Left ventricle myocardium superior (tissue), 1 donor: ENCODE data around the gene FARS2. TPM values are rescaled to one million over a fixed set of nuclear protein-coding genes. Genes with fewer than 3 reads are reported as not detected.

Experiments used
- ATAC-seq: fragments of 200-7000 bp; cut with Tn5 transposase; one replicate; pipeline ENCODE4 v1.9.1; 2020; ENCODE audit warnings: mild to moderate bottlenecking, moderate library complexity
- DNase-seq: peaks from one replicate; pipeline ENCODE4 v3.0.0-alpha.2; 2020
- intact Hi-C: fragments of 100-400 bp; cut with micrococcal nuclease; formaldehyde crosslinking; loops from one replicate; pipeline ENCODE4 v1.11.0; 2022
- long read RNA-seq: library from polyadenylated mRNA; unstranded; transcript quantifications from one replicate; pipeline ENCODE4 v2.0.0, GENCODE V29; 2021
- total RNA-seq: library from RNA; stranded (reverse); fragmentation: NEBNext Ultra II Directional; extraction: Animal tissue kit (Norgen Biotek cat#: 25700); gene quantifications from one replicate; pipeline ENCODE4 v1.2.1, GENCODE V29; 2021
- donor health status: DM: no; HTN: yes; CAD: no; lungs with severe emphysema.

The FARS2 gene
- 19.4 TPM for total RNA-seq
- long read RNA-seq, transcript FARS2-201 (7 exons, 1,663 nt) = major isoform, 61 of 74 reads
- long read RNA-seq, partial matches to known transcripts = 2 of 74 reads
- long read RNA-seq, other reads (novel, unspliced or antisense) = 9 of 74 reads

DNA sequence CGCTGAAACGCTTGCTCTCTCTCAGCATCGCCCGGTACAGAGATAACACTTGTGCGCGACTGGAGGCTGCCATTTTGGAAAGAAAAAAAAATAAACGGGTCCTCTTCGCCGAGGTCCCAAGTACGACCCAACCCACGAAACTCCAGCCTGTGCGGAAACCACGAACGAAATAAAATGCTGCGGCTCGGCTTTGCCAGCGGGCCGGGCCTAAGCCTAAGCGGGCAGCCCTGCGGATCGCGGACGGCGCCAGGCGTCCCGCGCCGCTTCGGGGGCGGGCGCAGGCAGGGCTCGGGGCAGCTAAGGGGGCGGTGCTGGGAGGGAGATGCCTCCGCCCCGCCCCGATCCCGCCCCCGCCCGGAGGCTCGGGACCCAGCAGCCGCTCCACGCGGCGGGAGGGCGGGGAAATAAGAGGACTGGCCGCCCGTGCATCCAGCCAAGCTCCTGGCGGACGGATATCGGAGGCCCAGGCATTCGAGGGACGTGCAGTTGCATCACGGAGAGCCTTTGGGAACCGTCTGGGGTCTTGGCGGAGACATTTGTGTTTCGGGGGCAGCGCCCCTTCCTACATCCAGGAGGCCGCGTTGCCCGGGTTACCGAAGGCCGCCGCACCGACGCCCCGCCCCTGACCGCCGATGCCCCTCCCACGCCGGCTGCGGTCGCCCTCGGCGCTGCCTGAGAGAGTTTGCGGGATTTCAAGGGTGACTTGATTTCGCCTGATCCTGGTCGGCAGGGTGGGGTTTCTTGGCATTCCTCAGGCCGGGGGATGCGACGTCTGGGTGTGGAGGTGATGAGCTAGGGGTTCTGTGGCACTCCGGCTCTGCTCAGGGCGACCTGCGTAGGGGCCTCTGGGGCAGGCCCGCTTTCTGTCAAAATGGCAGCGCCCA lies at the start of gene FARS2, which contains the start of gene LYRM4:
Gene FARS2 (plus strand): TSS at position 853 of the 884 bp plus-strand sequence.
Gene LYRM4 (minus strand): TSS at position 290 of the 884 bp plus-strand sequence. CDS start 217 bp downstream, at position 73.
- intact Hi-C loops = no loop called here
- ATAC-seq (peak; percentile 99), DNase-seq (peak; percentile 95)

GRCh38 chr6:5213836-5214235 lies 47.5 kb upstream of the FARS2 start:
- DNase-seq (peak; percentile 54), ATAC-seq (peak; percentile 90)
- intact Hi-C loops = loop anchor here (10.0 kb wide), 1 partner anchor 191 kb away; no protein-coding TSS in a partner anchor

GRCh38 chr6:5214570-5215052 lies 46.7 kb upstream of the FARS2 start:
- DNase-seq (peak; percentile 76), ATAC-seq (peak; percentile 92)
- intact Hi-C loops = loop anchor here (10.0 kb wide), 1 partner anchor 190 kb away; no protein-coding TSS in a partner anchor

GRCh38 chr6:5215159-5215558 lies 46.2 kb upstream of the FARS2 start:
- intact Hi-C loops = loop anchor here (10.0 kb wide), 1 partner anchor 190 kb away; no protein-coding TSS in a partner anchor
- ATAC-seq (no peak), DNase-seq (no peak)

DNA sequence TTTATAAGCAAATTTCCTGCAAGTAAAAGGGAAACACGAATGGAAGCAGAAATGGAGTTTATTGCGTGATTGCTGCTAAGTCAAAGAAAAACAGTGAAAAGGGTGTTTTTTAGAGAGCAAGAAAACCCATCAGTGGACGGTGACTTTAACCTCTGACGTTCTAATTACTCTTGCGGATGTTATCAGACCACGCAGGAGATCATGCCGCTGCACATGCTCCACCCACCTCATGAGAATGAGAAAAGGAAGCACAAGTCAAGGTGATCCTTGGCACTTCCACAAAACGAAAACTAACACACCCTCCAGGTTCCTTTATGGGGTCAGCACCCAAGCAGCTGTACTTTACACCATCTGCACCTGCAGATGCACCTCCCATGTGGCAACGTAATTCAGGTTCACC lies 45.5 kb upstream of the FARS2 start:
- ATAC-seq (no peak), DNase-seq (no peak)
- intact Hi-C loops = loop anchor here (10.0 kb wide), 1 partner anchor 189 kb away; no protein-coding TSS in a partner anchor

- ATAC-seq = no peak
- intact Hi-C loops = loop anchor here (10.0 kb wide), 1 partner anchor 187 kb away; no protein-coding TSS in a partner anchor
Measured at GRCh38 chr6:5217356-5217755, 44.0 kb upstream of the FARS2 start.

DNA sequence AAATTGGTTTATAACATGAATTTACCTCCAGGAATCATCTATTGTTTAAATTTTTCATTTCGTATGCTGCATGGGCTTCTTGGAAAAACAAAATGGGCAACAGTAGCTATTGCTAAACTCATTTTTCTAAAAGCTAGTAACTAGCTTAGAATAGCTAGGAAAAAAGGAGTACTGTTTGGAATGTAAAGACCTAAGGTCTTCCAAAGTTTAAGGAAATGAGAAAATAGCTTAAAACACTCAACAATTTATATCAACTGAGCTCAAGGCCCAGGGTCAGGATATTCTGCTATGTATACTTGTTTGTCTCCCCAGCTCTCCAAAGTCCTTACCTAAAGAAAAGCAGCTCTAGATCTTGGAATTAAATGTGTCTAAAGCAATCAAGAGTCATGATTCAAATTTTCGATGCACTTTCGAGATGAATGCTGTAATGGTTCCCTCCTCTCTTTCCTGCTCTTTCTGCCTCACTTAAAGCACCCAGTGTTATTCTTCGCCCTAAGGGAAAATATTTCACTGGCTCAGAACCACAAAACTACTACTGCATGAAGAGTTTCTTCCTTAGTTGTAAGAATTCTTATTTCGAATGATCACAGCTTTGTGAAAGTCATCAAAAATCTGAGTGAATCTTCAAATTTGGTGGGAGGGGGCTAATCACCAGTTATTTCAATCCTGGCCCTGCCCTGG lies 42.2 kb upstream of the FARS2 start:
- ATAC-seq = no peak
- intact Hi-C loops = loop anchor here (10.0 kb wide), 1 partner anchor 186 kb away; no protein-coding TSS in a partner anchor
- no peak for DNase-seq

More at GRCh38 chr6:5217356-5217755, 44.0 kb upstream of the FARS2 start:
- DNase-seq = no peak

- no peak for DNase-seq
- intact Hi-C loops = no loop called here
- no peak for ATAC-seq
Measured at GRCh38 chr6:5220443-5220842, 40.9 kb upstream of the FARS2 start.

DNA sequence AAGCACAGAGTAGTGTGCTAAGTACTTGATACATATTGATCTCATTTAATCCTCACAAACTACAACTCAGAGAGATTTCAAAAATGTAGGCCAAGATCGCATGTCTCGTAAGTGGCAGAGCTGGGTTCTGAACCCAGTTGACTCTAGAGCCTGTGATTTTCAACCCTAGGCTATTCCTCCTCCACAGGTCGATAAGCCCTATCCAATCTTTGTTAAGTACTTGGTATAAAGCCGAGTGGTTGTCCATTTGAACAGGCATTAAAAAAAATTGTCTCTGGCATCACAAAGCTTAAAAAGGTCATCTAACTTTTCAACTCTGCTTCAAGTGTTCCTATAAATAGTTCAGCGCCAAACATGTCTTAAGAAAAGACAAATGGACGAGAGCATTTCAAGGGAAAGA lies 38.0 kb upstream of the FARS2 start:
- intact Hi-C loops = no loop called here
- ATAC-seq (peak; percentile 73), DNase-seq (no peak)

DNA sequence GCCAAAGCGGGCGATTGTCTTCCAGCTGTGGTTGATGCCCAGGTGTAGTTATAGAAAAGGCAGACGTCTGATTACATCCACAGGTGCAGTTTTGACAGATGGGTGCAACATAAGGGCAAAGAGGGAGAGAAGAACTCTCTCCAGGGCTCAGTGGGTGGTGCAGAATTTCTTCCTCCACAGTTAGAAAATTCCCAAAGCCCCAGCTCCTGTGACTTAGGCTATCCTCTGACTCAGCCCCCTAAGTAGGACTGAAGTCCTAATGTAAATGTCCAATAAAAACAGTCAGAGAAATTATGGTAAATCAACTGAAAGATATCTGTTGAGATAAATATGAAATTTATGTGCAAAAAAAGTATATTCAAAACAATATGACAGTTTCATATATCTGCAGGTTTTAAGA lies 32.0 kb upstream of the FARS2 start:
- ATAC-seq (no peak), DNase-seq (no peak)
- intact Hi-C loops = no loop called here

DNA sequence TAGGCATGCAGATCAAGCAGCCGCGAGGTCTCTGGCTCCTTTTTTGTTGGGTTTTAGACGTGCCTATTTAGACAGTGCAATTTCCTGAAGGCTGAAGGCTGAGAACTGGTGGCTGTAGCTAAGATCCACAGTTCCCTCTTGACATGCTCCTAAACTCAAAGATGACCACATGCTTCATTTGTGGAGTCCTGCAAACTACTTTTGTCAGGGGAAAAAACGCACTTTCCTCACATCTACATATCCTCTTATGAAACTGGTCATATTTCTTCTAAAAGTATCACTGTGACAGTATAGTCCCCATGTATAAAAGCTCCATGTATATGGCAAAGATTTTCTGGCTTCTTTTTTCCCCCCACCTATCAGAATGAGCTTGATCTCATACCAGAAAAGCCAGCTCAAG lies 31.2 kb upstream of the FARS2 start:
- no peak for ATAC-seq
- intact Hi-C loops = no loop called here

DNA sequence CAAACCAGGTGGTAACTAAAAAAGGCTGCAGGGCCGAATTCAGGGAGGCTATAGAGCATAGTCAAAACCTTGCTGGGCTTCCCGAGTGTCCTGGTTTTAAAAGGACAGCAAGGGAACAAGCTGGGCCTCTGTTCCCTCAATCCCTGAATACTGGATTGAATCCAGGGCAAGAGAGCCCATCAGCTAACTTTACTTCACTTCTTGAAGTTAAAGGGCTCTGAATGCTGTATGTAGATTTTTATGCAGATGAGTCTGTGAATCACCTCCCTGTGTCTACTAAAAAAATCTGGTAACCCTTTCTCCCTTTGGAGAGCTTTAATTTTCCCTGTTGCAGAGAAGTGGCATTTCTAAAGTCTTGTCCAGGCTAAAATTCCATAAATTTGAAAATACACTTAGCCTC lies 30.0 kb upstream of the FARS2 start:
- no peak for DNase-seq
- intact Hi-C loops = no loop called here
- ATAC-seq = peak; percentile 26

More for the DNA sequence above, 31.2 kb upstream of the FARS2 start:
- no peak for DNase-seq

DNA sequence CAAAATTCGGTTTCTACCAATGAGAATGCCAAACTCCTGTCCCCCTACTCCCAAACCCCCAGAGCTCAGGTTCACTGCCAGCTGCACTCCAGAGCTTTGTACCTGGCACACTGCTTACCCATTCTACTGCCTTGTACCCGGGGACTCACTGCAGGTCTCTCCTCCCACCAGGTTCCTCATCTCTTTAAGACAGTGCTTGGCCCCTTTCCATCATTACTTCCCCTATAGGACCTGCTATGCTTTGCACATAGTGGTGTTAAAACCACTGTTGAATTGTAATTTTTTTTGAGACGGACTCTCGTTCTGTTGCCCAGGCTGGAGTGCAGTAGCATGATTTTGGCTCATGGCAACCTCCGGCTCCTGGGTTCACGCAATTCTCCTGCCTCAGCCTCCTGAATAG lies 26.4 kb upstream of the FARS2 start:
- DNase-seq (no peak), ATAC-seq (no peak)
- intact Hi-C loops = no loop called here

DNA sequence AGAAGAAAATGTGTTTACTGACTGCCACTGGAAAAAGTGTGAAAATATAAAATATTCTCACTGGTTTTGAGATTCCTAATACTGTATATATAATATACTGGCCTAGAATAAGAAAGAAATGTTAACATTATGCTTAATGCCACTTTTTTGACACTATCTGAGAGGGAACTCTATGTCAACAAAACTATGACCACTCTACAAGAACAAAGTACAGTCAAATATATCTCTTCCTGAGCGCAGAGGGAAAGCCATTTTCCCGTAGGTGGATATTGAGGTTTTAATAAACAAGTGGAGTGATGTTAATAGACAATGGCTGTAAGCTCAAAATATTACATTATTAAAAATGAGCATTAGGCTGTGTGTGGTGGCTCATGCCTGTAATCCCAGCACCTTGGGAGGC lies 25.5 kb upstream of the FARS2 start:
- intact Hi-C loops = no loop called here
- DNase-seq (no peak), ATAC-seq (no peak)

DNA sequence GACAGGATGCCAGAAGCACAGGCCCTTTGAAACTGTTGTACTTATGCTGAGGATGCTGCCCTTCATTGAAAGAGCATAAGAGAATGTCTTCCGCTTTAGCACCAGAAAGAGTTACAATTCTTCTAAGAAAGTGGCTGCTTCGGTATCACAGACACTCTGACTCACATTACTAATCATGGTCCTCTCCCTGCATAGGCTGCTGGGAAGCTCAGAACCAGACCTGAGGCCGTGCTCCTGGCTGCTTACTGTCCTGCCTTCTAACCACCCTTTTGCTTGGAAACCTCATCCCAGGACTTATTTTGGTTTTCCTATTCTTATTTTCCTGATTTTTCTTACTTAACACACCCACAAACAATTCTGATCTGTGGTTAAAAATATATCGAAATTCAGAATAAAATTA lies 23.5 kb upstream of the FARS2 start:
- no peak for ATAC-seq
- DNase-seq = no peak
- intact Hi-C loops = no loop called here

DNA sequence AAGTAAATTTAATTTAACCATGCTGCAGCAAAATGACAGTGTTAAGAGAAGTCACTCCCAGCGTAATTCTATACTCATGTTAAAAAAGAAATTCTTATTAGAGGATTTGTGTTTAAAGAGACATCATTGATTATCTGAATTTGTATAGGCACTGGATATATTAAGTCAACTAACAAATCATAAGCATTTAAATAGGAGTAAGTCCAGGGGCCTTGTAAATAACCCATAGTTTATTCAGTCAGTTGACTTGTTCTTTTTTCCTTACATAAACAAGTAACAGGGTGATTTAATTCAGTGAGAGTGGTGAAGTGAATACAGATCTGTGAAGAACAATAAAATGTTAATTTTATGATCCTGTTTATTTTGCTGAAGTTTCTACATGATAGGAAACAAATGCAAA lies 23.0 kb upstream of the FARS2 start:
- ATAC-seq = no peak
- DNase-seq = no peak
- intact Hi-C loops = no loop called here

- ATAC-seq (no peak), DNase-seq (no peak)
- intact Hi-C loops = no loop called here
Measured at GRCh38 chr6:5241252-5241651, 20.1 kb upstream of the FARS2 start.

- no peak for DNase-seq
- intact Hi-C loops = no loop called here
- no peak for ATAC-seq
Measured at GRCh38 chr6:5243069-5243468, 18.2 kb upstream of the FARS2 start.
